Measurements from ENCODE around the gene TTLL13.

The TTLL13 gene

DNA sequence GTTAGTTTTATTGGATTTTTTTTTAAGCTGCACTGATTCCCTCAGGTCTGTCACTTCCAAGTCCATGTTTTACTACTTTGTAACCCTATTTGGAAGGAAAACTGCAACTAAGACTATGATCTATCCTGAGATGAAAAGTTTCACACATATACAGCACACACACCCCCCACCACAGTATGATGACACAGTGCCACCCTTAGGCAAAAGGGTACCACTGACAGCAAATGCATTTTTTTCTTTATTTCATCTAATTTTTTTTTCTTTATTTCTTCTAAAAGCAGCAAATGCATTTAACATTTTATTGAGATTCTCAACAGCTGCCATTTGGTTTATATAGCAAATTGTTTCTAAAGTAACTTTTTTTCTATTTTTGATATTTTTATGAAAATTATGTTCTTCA is 37.3 kb downstream of the TTLL13 start:
- H3K4me2 ChIP-seq (ENCODE audit: low read length) = no peak overlapping the region

DNA sequence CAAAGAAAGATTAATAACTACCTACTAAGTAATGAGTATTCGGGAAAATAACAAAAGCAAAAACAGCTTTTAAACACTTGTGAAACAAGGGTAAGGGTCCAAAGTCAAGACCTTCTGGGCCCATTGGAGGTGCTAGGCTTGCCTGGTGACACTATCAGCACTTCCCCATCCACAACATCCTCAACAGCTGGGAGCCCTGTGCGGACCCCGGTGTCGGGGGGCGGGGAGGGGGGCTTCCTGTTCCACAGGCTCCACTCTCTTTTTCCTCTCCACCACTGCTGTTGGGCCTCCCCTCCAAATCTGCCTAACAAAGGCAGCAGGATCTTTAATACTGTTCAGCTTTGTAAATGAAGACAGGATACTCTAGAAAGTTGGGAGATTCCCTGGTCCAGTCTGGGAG is 37.7 kb downstream of the TTLL13 start:
- no peak overlapping the region for H3K9ac ChIP-seq (ENCODE audit: low read length)
- H3K9me3 ChIP-seq (ENCODE audit: insufficient read depth, low read length) = no peaks in the 10 kb centered on the region
- H3K4me1 ChIP-seq (ENCODE audit: low read length) = no peaks in the 10 kb centered on the region; the same call in 1 of the 2 replicates
- H4K20me1 ChIP-seq (ENCODE audit: insufficient read depth, low read length) = no peaks in the 10 kb centered on the region
- no peak overlapping the region for H3K27ac ChIP-seq (ENCODE audit: low read length)
- H3K36me3 ChIP-seq (replicated peaks; ENCODE audit: low read depth, low read length) = no peaks in the 10 kb centered on the region
- TF ChIP-seq EZH2phosphoT487 (IDR thresholded peaks at IDR 0.05; ENCODE audit: low read depth) = no peak
- TF ChIP-seq, protein P1, sequence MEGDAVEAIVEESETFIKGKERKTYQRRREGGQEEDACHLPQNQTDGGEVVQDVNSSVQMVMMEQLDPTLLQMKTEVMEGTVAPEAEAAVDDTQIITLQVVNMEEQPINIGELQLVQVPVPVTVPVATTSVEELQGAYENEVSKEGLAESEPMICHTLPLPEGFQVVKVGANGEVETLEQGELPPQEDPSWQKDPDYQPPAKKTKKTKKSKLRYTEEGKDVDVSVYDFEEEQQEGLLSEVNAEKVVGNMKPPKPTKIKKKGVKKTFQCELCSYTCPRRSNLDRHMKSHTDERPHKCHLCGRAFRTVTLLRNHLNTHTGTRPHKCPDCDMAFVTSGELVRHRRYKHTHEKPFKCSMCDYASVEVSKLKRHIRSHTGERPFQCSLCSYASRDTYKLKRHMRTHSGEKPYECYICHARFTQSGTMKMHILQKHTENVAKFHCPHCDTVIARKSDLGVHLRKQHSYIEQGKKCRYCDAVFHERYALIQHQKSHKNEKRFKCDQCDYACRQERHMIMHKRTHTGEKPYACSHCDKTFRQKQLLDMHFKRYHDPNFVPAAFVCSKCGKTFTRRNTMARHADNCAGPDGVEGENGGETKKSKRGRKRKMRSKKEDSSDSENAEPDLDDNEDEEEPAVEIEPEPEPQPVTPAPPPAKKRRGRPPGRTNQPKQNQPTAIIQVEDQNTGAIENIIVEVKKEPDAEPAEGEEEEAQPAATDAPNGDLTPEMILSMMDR (IDR thresholded peaks at IDR 0.05; ENCODE audit: low read depth, low read length) = no peak
- no peak overlapping the region for H3K4me3 ChIP-seq (ENCODE audit: low read length)
- no peaks in the 10 kb centered on the region for H3K27me3 ChIP-seq (ENCODE audit: low read depth, low read length)
- H3K4me2 ChIP-seq (ENCODE audit: low read length) = no peak overlapping the region
- H3K79me2 ChIP-seq (ENCODE audit: low read length) = no peaks in the 10 kb centered on the region
- no peak overlapping the region for H2AFZ ChIP-seq (ENCODE audit: low read depth, low read length)

More for the DNA sequence above, 37.3 kb downstream of the TTLL13 start:
- H3K79me2 ChIP-seq (ENCODE audit: low read length) = no peaks in the 10 kb centered on the region
- H3K9ac ChIP-seq (ENCODE audit: low read length) = no peak overlapping the region
- no peak overlapping the region for H3K27ac ChIP-seq (ENCODE audit: low read length)
- no peak for TF ChIP-seq EZH2phosphoT487 (IDR thresholded peaks at IDR 0.05; ENCODE audit: low read depth)
- TF ChIP-seq, protein P1 (IDR thresholded peaks at IDR 0.05; ENCODE audit: low read depth, low read length) = peak; percentile 78
- no peaks in the 10 kb centered on the region for H3K36me3 ChIP-seq (replicated peaks; ENCODE audit: low read depth, low read length)
- no peaks in the 10 kb centered on the region for H4K20me1 ChIP-seq (ENCODE audit: insufficient read depth, low read length)
- H3K4me3 ChIP-seq (ENCODE audit: low read length) = no peak overlapping the region
- H3K4me1 ChIP-seq (ENCODE audit: low read length) = no peaks in the 10 kb centered on the region; the same call in 1 of the 2 replicates
- H3K9me3 ChIP-seq (ENCODE audit: insufficient read depth, low read length) = no peaks in the 10 kb centered on the region
- H3K27me3 ChIP-seq (ENCODE audit: low read depth, low read length) = no peaks in the 10 kb centered on the region
- H2AFZ ChIP-seq (ENCODE audit: low read depth, low read length) = no peak overlapping the region

DNA sequence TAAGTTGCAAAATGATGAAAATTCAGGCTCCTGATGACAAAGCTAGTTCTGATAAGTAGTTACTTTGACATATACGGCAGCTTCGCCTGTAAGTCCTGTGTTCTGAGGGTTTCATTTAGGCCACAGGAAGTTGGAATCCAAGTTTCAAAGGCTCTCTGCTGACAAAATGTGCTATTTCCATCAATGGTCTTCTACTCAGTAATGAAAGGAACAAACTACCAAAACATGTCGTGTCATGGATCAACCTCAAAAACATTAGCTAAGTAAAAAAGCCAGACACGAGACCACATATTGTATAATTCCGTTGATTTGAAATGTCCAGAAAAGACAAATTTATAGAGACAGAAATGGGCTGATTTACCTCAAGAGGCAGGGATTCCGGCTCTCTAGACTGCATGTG is 38.6 kb downstream of the TTLL13 start:
- Histone ChIP-seq H3K36me3 (replicated peaks; ENCODE audit: low read depth, low read length) (no peaks in the 10 kb centered on the region), H3K79me2 (ENCODE audit: low read length) (no peaks in the 10 kb centered on the region), H3K4me1 (ENCODE audit: low read length) (no peaks in the 10 kb centered on the region; the same call in 1 of the 2 replicates), H3K9ac (ENCODE audit: low read length) (no peak overlapping the region), H3K4me2 (ENCODE audit: low read length) (no peak overlapping the region), H3K27ac (ENCODE audit: low read length) (no peak overlapping the region), H2AFZ (ENCODE audit: low read depth, low read length) (no peak overlapping the region), H3K4me3 (ENCODE audit: low read length) (no peak overlapping the region), H3K9me3 (ENCODE audit: insufficient read depth, low read length) (no peaks in the 10 kb centered on the region), H4K20me1 (ENCODE audit: insufficient read depth, low read length) (no peaks in the 10 kb centered on the region), H3K27me3 (ENCODE audit: low read depth, low read length) (no peaks in the 10 kb centered on the region)
- no peak for TF ChIP-seq EZH2phosphoT487 (IDR thresholded peaks at IDR 0.05; ENCODE audit: low read depth)
- TF ChIP-seq, protein P1 (IDR thresholded peaks at IDR 0.05; ENCODE audit: low read depth, low read length) = no peak

DNA sequence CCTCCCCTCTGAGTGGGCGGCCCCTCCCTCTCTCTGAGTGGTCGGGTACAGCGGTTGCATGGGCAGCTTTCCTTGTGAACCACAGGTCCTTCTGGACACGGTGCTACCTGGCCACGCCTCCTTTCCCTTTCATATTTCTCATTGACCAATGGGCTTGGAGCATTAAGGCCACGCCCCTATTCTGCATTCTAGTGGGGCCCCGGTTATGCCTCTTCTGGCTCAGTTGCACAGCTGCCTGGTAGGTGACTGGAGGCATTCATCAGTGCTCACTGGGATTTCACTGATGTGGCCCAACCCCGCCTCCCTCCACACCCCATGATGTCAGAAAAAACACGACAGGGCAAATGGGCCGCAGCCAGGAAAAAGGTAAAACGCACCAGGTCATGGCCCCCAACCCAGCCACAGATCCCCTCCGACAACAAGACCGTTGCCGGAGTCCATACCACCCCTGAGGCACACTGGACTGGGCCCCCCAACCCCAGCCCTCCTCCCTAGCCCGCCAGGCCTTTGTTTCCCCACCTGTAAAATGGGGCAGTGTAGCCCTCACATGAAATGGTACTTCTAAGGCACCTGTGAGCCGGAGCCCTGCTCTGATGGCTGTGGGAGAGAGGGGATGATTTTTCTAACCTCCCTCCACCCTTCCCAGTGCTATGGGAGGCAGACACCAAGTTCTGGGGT is 42.5 kb downstream of the TTLL13 start:
- Histone ChIP-seq H3K4me3 (ENCODE audit: low read length) (no peak overlapping the region), H3K79me2 (ENCODE audit: low read length) (no peaks in the 10 kb centered on the region), H3K27ac (ENCODE audit: low read length) (no peak overlapping the region), H4K20me1 (ENCODE audit: insufficient read depth, low read length) (no peaks in the 10 kb centered on the region), H3K9ac (ENCODE audit: low read length) (no peak overlapping the region), H3K27me3 (ENCODE audit: low read depth, low read length) (no peaks in the 10 kb centered on the region), H3K9me3 (ENCODE audit: insufficient read depth, low read length) (no peaks in the 10 kb centered on the region), H3K4me2 (ENCODE audit: low read length) (peak overlapping the region; percentile 24), H3K36me3 (replicated peaks; ENCODE audit: low read depth, low read length) (no peaks in the 10 kb centered on the region), H3K4me1 (ENCODE audit: low read length) (peaks cover 30% of the 10 kb centered on the region), H2AFZ (ENCODE audit: low read depth, low read length) (no peak overlapping the region; the same call in 1 of the 2 replicates)
- no peak for TF ChIP-seq EZH2phosphoT487 (IDR thresholded peaks at IDR 0.05; ENCODE audit: low read depth)
- TF ChIP-seq, protein P1 (IDR thresholded peaks at IDR 0.05; ENCODE audit: low read depth, low read length) = no peak

Data from OCI-LY3 (cell line).